ENCODE data around the gene PPP1R10.
A peak's percentile ranks its signal among the peaks of the same experiment; 100 is the strongest.
"Not testable (repeated sequence)": the region's sequence is repeated elsewhere in the genome, so short reads cannot be mapped to it uniquely, and the experiment has no call there.

PPP1R10 gene

DNA sequence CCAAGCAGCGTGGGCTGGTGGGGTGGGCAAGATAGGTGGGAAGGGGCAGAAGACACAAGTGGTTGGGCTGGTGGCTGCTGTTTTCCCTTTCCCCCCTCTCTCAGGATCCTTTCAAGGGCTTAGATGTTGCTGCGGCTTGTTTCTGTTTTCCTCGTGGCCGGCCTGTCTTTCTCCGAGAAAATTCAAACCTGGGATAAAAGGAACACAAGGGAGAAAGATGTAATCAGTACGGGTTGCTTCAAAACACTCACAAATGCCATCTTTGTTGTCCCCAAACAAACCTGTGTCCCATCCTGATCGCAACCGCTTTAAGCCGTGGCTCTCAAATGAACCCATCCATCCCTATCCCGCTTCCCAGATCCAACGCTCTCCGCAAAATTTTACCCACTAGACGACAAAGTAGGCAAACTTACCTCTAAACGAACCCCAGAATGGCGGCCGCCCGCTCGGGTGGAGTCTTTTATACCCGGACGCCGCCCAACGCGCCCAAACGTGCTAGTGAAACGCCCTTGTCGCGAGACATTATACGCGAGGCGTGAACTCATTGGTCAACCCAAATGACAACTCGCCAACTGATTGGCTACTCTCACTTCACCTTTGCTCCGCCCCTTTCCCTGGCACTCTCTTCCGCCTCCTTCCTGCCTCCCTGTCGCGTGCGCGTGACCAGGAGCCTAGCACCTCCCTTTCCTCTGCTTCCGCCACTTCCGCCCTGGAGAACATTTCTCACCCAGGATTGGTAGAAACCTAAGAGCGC lies at the start of gene PPP1R10:
Gene PPP1R10 (minus strand): TSS at position 433 of the 754 bp plus-strand sequence. CDS start 7,299 bp downstream, outside the sequence.
- H3K4me2 ChIP-seq, result peak within 1 kb of the TSS; percentile 87 to 99 (median 96)
- H3K36me3 ChIP-seq, result peaks cover 40 to 70% (median 57%) of the 10 kb centered on the region in 11 experiments
- H4K20me1 ChIP-seq, result peaks cover 5 to 28% (median 28%) of the 10 kb centered on the region in 11 experiments
- peak within 1 kb of the TSS; percentile 71 to 92 (median 84) for H3K4me3 ChIP-seq
- TF ChIP-seq Cebpa-rat (IDR thresholded peaks at IDR 0.05), result no peak
- peak within 1 kb of the TSS; percentile 97 to 99 (median 99) for H3K9ac ChIP-seq
- H3K4me1 ChIP-seq, result peaks cover 37 to 42% (median 39%) of the 10 kb centered on the region in 10 experiments
- H3K27ac ChIP-seq, result peak within 1 kb of the TSS; percentile 96 to 99 (median 98)
- H3K27me3 ChIP-seq, result no peaks in the 10 kb centered on the region
- no peaks in the 10 kb centered on the region; a peak in 1 of 22 replicates for H3K9me3 ChIP-seq (replicated peaks in 1 of 11)

DNA sequence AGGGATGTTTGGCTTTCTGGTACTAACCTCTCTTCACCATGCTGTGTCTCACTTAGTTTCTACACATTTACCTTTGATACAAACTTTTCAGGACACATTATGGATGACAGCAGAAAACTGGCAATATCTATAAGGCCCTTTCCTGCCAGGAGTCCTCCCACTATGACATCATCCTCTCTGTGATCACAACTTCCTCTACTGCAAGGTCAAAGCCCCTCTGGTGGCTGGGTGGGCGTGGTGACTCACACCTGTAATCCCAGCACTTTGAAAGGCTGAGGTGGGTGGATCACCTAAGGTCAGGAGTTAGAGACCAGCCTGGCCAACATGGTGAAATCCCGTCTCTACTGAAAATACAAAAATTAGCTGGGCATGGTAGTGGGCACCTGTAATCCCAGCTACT lies 49.3 kb upstream of the PPP1R10 start:
- Histone ChIP-seq H3K36me3 (peaks cover 80 to 98% (median 95%) of the 10 kb centered on the region in 11 experiments), H3K4me2 (peak overlapping the region in 4 of 11 experiments; percentile 5 to 38 (median 14); a peak in 4 of 22 replicates), H3K4me1 (peaks cover 13 to 32% (median 25%) of the 10 kb centered on the region in 10 experiments), H3K9ac (peak overlapping the region in 1 of 11 experiments; percentile 15; a peak in 1 of 22 replicates), H4K20me1 (peaks cover 0 to 36% (median 3%) of the 10 kb centered on the region in 11 experiments; a peak in 7 of 22 replicates)
- H3K27me3 ChIP-seq; H3K27ac ChIP-seq; H3K9me3 ChIP-seq (replicated peaks in 1 of 11); H3K4me3 ChIP-seq: not testable (repeated sequence)

DNA sequence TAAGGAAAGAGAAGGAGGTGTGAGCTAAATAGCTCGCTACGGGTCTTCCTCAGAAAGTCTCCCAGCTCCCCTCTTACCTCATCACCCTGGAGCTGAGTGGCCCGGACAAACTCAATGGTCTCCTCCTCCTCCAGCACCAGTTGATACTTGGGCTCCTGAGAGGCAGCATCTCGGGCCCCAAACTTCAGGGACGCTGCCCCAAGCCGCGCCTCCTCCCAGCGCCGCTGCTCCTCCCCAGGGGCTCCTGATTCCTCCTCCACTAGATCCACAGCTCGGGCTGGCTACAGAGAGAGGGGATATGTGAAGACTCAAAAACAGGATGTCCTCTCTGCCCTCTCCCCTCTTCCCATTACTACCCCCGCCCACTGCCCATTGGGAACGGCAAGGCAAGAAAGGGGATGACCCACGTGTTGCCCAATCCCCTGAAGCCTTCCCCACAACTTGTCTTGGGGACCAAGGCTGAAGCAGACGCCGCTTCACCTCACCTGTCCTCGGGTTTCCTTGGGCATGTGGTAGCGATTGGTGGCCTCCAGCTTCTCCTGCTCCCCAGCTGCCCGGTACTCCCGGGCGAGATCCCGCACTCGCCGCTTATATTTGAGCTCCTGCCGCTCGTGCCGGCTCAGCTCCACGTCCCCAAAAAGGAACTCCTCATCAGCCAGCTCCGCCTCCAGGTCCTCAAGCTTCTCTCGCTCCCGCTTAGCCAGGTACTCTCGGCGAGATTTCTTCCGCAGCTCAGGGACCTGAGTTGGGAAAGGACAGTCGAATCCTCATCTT lies 48.1 kb upstream of the PPP1R10 start:
- Histone ChIP-seq H4K20me1 (peaks cover 0 to 26% (median 0%) of the 10 kb centered on the region in 11 experiments; a peak in 6 of 22 replicates), H3K4me3 (no peak overlapping the region), H3K27me3 (no peaks in the 10 kb centered on the region), H3K9ac (peak overlapping the region in 1 of 11 experiments; percentile 10; a peak in 2 of 22 replicates), H3K36me3 (peaks cover 85 to 100% (median 97%) of the 10 kb centered on the region in 11 experiments), H3K9me3 (replicated peaks in 1 of 11) (no peaks in the 10 kb centered on the region), H3K27ac (no peak overlapping the region), H3K4me1 (peaks cover 7 to 24% (median 17%) of the 10 kb centered on the region in 10 experiments; a peak in 17 of 20 replicates), H3K4me2 (no peak overlapping the region)
- TF ChIP-seq Cebpa-rat (IDR thresholded peaks at IDR 0.05), result no peak

DNA sequence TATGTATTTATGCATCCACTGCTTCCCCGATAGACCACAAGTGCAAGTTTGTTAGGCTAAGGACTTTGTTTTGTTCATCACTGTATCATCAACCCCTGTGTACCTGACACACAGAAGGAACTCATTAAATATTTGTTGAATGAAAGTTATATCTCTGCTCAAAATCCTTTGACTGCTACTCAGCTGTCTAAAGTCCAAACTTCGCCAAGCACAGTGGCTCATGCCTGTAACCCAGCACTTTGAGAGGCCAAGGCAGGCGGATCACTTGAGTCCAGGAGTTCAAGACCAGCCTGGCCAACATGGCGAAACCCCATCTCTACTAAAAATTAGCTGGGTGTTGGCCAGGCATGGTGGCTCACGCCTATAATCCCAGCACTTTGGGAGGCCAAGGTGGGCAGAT lies 40.9 kb upstream of the PPP1R10 start:
- peaks cover 0 to 14% (median 4%) of the 10 kb centered on the region in 10 experiments; a peak in 7 of 20 replicates for H3K4me1 ChIP-seq
- peak overlapping the region in 2 of 11 experiments; percentile 4 to 47; a peak in 1 of 22 replicates for H3K9ac ChIP-seq
- not testable (repeated sequence) for H3K27me3 ChIP-seq; H3K27ac ChIP-seq; H3K4me3 ChIP-seq; H3K9me3 ChIP-seq (replicated peaks in 1 of 11); H3K4me2 ChIP-seq
- peaks cover 0 to 42% (median 0%) of the 10 kb centered on the region in 11 experiments; a peak in 8 of 22 replicates for H4K20me1 ChIP-seq
- H3K36me3 ChIP-seq, result peaks cover 97 to 100% (median 100%) of the 10 kb centered on the region in 11 experiments

DNA sequence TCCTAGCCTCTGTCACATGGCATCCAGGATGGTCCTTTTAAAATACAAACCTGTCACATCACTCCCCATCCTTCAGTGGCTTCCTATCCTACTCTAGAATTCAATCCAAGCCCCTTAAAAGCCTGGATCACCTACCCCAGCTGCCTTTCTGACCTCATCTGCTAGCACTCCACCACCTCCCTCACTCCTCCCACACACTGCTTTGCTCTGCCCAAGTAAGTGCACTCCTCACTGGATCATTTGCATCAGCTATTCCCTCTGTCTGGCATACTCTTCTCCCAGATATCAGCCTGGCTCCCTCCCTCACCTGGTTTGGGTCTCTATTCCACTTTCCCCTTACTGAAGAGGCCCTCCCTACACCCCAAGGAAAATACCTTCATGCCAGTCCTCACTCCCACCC lies 40.4 kb upstream of the PPP1R10 start:
- TF ChIP-seq Cebpa-rat (IDR thresholded peaks at IDR 0.05), result no peak
- H4K20me1 ChIP-seq, result peaks cover 0 to 42% (median 0%) of the 10 kb centered on the region in 11 experiments; a peak in 8 of 22 replicates
- H3K4me3 ChIP-seq, result no peak overlapping the region
- peak overlapping the region in 1 of 11 experiments; percentile 19; a peak in 2 of 22 replicates for H3K4me2 ChIP-seq
- H3K9ac ChIP-seq, result peak overlapping the region in 4 of 11 experiments; percentile 11 to 53 (median 35); a peak in 5 of 22 replicates
- H3K27me3 ChIP-seq, result no peaks in the 10 kb centered on the region
- H3K27ac ChIP-seq, result no peak overlapping the region
- peaks cover 0 to 14% (median 4%) of the 10 kb centered on the region in 10 experiments; a peak in 7 of 20 replicates for H3K4me1 ChIP-seq
- H3K36me3 ChIP-seq, result peaks cover 97 to 100% (median 100%) of the 10 kb centered on the region in 11 experiments
- no peaks in the 10 kb centered on the region for H3K9me3 ChIP-seq (replicated peaks in 1 of 11)

DNA sequence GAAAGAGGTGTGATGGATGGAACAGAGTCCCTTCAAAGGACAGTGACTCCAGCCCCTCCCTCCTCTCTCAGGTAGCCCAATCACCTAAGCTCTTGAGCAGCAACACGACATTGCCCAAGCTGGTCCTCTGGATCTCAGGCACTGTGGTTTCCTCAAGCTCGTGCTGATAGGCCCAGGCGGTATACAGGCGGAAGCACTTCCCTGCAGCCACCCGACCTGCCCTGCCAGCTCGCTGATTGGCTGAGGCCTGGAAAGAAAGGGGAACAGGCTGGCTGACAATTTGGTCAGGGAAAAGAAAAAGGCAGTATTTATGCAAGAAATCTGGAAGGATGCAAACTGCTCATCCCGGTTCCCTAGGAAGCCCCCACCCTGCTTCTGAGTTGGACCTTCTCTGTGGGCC lies 39.5 kb upstream of the PPP1R10 start:
- Histone ChIP-seq H4K20me1 (peaks cover 0 to 39% (median 0%) of the 10 kb centered on the region in 11 experiments; a peak in 8 of 22 replicates), H3K9me3 (replicated peaks in 1 of 11) (no peaks in the 10 kb centered on the region), H3K4me3 (no peak overlapping the region), H3K4me2 (no peak overlapping the region; a peak in 1 of 22 replicates), H3K27me3 (no peaks in the 10 kb centered on the region), H3K9ac (peak overlapping the region in 2 of 11 experiments; percentile 9; a peak in 2 of 22 replicates), H3K36me3 (peaks cover 97 to 100% (median 100%) of the 10 kb centered on the region in 11 experiments), H3K4me1 (peaks cover 0 to 14% (median 4%) of the 10 kb centered on the region in 10 experiments; a peak in 7 of 20 replicates), H3K27ac (no peak overlapping the region)
- TF ChIP-seq Cebpa-rat (IDR thresholded peaks at IDR 0.05), result no peak

DNA sequence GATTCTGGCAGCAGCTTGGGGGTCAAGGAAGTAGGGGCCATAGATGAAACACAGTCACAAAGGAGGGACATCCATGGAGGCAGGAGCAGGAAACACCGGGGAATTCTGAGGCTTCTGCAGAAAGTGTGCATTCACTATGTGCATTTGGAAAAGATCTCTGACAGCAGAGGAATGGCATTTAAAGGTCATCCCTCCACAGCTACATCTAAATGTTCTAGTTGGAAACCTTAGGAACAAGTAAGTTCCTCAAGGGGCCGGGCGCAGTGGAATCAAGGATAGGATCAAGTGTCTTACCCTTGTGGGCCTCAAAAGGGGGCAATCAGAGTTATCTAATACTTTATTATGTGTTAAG lies 38.7 kb upstream of the PPP1R10 start:
- H3K9me3 ChIP-seq (replicated peaks in 1 of 11), result no peaks in the 10 kb centered on the region
- H3K4me1 ChIP-seq, result peaks cover 0 to 14% (median 4%) of the 10 kb centered on the region in 10 experiments; a peak in 7 of 20 replicates
- no peaks in the 10 kb centered on the region for H3K27me3 ChIP-seq
- 0 out of 22 replicates have a peak overlapping the region, but pooled peaks of 1 of the 11 experiments have one; percentile 17 for H3K9ac ChIP-seq
- H3K27ac ChIP-seq, result no peak overlapping the region
- H3K4me3 ChIP-seq, result no peak overlapping the region
- TF ChIP-seq Cebpa-rat (IDR thresholded peaks at IDR 0.05), result no peak
- no peak overlapping the region for H3K4me2 ChIP-seq
- peaks cover 98 to 100% (median 100%) of the 10 kb centered on the region in 11 experiments for H3K36me3 ChIP-seq
- H4K20me1 ChIP-seq, result peaks cover 0 to 41% (median 0%) of the 10 kb centered on the region in 11 experiments; a peak in 8 of 22 replicates

DNA sequence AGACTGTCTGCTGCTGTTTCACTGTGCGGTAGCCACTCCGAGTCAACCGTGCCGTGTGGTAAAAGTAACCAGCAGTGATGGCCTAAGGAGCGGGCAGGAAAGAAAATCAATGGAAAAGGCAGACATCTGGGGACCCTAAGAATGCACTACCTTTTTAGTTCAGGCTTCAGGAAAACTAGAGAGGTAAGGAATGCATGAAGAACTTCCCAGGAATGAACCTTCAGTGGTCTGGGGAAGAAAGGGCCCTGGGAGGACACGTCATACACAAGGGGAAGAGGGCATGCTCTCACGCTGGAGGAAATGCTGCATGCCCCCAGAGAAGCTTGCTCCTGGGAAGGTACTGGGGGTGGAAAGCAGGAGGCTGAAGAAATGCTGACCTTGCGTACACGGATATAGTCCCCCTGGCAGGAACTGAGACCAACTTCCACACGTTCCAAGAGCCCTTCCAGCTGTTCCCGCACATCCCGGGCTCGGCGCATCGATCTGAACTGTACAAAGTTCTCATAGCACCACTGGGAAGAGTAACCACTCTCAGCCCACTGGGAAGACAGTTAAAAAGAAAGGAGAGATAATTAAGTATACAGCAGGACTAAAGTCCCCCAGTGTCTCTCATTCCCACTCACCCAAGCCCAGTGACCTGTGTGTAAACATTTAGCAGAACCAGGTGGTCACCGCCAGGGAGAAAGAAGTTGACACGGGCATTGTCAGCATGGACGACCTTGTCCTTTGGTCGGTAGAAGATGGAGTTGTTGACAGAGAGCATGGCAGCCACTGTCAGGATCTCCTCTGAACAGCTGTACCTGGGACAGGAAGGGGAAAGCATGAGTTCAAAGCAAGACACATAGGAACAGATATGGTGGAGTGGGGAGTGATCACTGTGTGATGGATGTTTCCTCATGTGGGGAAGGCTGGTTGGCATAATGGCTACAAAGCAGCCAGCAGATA lies 38.0 kb upstream of the PPP1R10 start:
- Histone ChIP-seq H3K4me3 (no peak overlapping the region), H3K4me1 (peaks cover 0 to 15% (median 4%) of the 10 kb centered on the region in 10 experiments; a peak in 7 of 20 replicates), H3K27ac (no peak overlapping the region), H4K20me1 (peaks cover 0 to 39% (median 0%) of the 10 kb centered on the region in 11 experiments; a peak in 8 of 22 replicates), H3K36me3 (peaks cover 94 to 100% (median 98%) of the 10 kb centered on the region in 11 experiments), H3K9ac (0 out of 22 replicates have a peak overlapping the region, but pooled peaks of 1 of the 11 experiments have one; percentile 5), H3K4me2 (no peak overlapping the region), H3K9me3 (replicated peaks in 1 of 11) (no peaks in the 10 kb centered on the region), H3K27me3 (no peaks in the 10 kb centered on the region)
- no peak for TF ChIP-seq Cebpa-rat (IDR thresholded peaks at IDR 0.05)
